GM12878 (cell line): Measurements from ENCODE around the gene NSMCE3. TPM values are rescaled to one million over a fixed set of nuclear protein-coding genes. Genes with fewer than 3 reads are reported as not detected.

ENCODE experiments used
- ATAC-seq: fragments of 200-7000 bp; cut with Tn5 transposase; 3 replicates; pipeline ENCODE4 v1.9.1; 2020; ENCODE audit warnings: mild to moderate bottlenecking, moderate library complexity
- BruUV-seq: library from RNA; stranded (reverse); fragments of 400-500 nt; replicated peaks from 2 replicates; lab custom pipeline; 2021; lab: Mats Ljungman, UMichigan
- CTCF ChIA-PET: fragments of 300-600 bp; sonication (Branson Sonifier 250); formaldehyde crosslinking; extraction: SDS; loops from one replicate; lab custom pipeline; 2021; ENCODE audit warnings: inconsistent platforms; lab: Yijun Ruan, JAX
- POLR2A ChIA-PET: fragments of 350-600 bp; formaldehyde crosslinking; extraction: SDS; loops from one replicate; lab custom pipeline; 2021; ENCODE audit warnings: inconsistent platforms; lab: Charles Lee
- RAD21 ChIA-PET: fragments of 300-600 bp; sonication (Branson Sonifier 250); formaldehyde crosslinking; loops from one replicate; lab custom pipeline; 2023; ENCODE audit warnings: antibody characterized with exemption; ENCODE audit not compliant: unreplicated experiment; lab: Charles Lee
- SMC1A ChIA-PET: fragments of 300-600 bp; sonication (Branson Sonifier 250); formaldehyde crosslinking; loops from one replicate; lab custom pipeline; 2023; ENCODE audit not compliant: unreplicated experiment, uncharacterized antibody; lab: Charles Lee
- DNase-seq: peaks from one replicate; pipeline ENCODE4 v3.0.0-alpha.2; 2011; ENCODE audit warnings: low read depth, low spot score
- FAIRE-seq: peaks from 3 replicates; lab custom pipeline; 2011; peaks lifted over from hg19 to GRCh38; lab: Jason Lieb, UNC
- H2AFZ ChIP-seq: 2 replicates; pipeline ENCODE4 v1.6.0; 2011; ENCODE audit warnings: low read depth, low read length, control low read depth; ENCODE audit not compliant: control insufficient read depth
- H3K27ac ChIP-seq: 2 replicates; pipeline ENCODE4 v1.5.1; 2011; ENCODE audit warnings: control low read depth; ENCODE audit not compliant: control insufficient read depth, insufficient read depth
- H3K27me3 ChIP-seq, 2 experiments: replicated peaks in 1 of 2; 2 replicates each; pipeline versions ENCODE4 v1.6.0 to v1.6.1; 2011; ENCODE audit warnings: low read length in 1 of 2; ENCODE audit not compliant: control insufficient read depth in 2 of 2, insufficient read depth in 2 of 2
- H3K36me3 ChIP-seq, 2 experiments: 2 replicates each; pipeline ENCODE4 v1.5.1; 2011; ENCODE audit warnings: low read length in 1 of 2; ENCODE audit not compliant: control insufficient read depth in 2 of 2, insufficient read depth in 2 of 2
- H3K4me1 ChIP-seq: 2 replicates; pipeline ENCODE4 v1.6.1; 2011; ENCODE audit warnings: mild to moderate bottlenecking, low read length, moderate library complexity, mixed read lengths; ENCODE audit not compliant: control insufficient read depth, insufficient read depth
- H3K4me2 ChIP-seq: 2 replicates; pipeline ENCODE4 v1.6.0; 2011; ENCODE audit warnings: control low read depth; ENCODE audit not compliant: control insufficient read depth, insufficient read depth
- H3K4me3 ChIP-seq: fragments of 200-600 bp; sonication (generic); 2 replicates; pipeline ENCODE4 v1.5.1; 2016
- H3K79me2 ChIP-seq: 2 replicates; pipeline ENCODE4 v1.6.0; 2011; ENCODE audit warnings: low read length; ENCODE audit not compliant: control insufficient read depth, insufficient read depth
- H3K9ac ChIP-seq: 2 replicates; pipeline ENCODE4 v1.8.0; 2011; ENCODE audit warnings: low read length, control low read depth, mixed read lengths; ENCODE audit not compliant: control insufficient read depth, insufficient read depth
- H3K9me3 ChIP-seq: replicated peaks from 3 replicates; pipeline ENCODE4 v1.5.1; 2011; ENCODE audit warnings: mild to moderate bottlenecking, low read length; ENCODE audit not compliant: control insufficient read depth, insufficient read depth
- H4K20me1 ChIP-seq: 2 replicates; pipeline ENCODE4 v1.6.0; 2011; ENCODE audit not compliant: control insufficient read depth, insufficient read depth
- CBX3 ChIP-seq: fragments of 200-600 bp; sonication (generic); IDR thresholded peaks from 2 replicates; pipeline ENCODE4 v1.6.1; 2016; ENCODE audit warnings: low read depth, borderline replicate concordance
- FOS ChIP-seq: IDR thresholded peaks from 3 replicates; pipeline ENCODE4 v1.6.1; 2011; ENCODE audit warnings: borderline replicate concordance; ENCODE audit not compliant: insufficient read length; ENCODE audit errors: extremely low read depth
- HDGF ChIP-seq: fragments of 450-650 bp; IDR thresholded peaks from 2 replicates; pipeline ENCODE4 v1.6.1; 2016; ENCODE audit warnings: antibody characterized with exemption
- JUND ChIP-seq: IDR thresholded peaks from 2 replicates; pipeline ENCODE4 v1.6.1; 2012; ENCODE audit warnings: low read depth, mild to moderate bottlenecking, low read length, improper control_type of control experiment, moderate library complexity
- KLF5 ChIP-seq: fragments of 450-650 bp; IDR thresholded peaks from 2 replicates; pipeline ENCODE4 v1.6.1; 2014; ENCODE audit warnings: mild to moderate bottlenecking; ENCODE audit not compliant: partially characterized antibody
- LARP7 ChIP-seq: fragments of 450-650 bp; IDR thresholded peaks from 2 replicates; pipeline ENCODE4 v1.6.1; 2017; ENCODE audit warnings: mild to moderate bottlenecking
- MEF2B ChIP-seq: fragments of 450-650 bp; IDR thresholded peaks from 2 replicates; pipeline ENCODE4 v1.6.1; 2018; ENCODE audit warnings: mild to moderate bottlenecking, moderate library complexity; ENCODE audit not compliant: partially characterized antibody, poor library complexity, severe bottlenecking
- MYB ChIP-seq: fragments of 150-350 bp; IDR thresholded peaks from 2 replicates; pipeline ENCODE4 v1.6.1; 2014; ENCODE audit warnings: mild to moderate bottlenecking, low read depth, low read length, borderline replicate concordance
- MYC ChIP-seq: IDR thresholded peaks from 2 replicates; pipeline ENCODE4 v1.6.1; 2011; ENCODE audit warnings: mild to moderate bottlenecking, low read length, moderate library complexity, inconsistent platforms; ENCODE audit not compliant: insufficient read depth, insufficient replicate concordance, insufficient read length, severe bottlenecking
- NRF1 ChIP-seq: conservative IDR thresholded peaks from 2 replicates; pipeline ENCODE4 v1.6.1; 2011; ENCODE audit warnings: mild to moderate bottlenecking, low read depth, low read length, improper control_type of control experiment
- RCOR1 ChIP-seq: conservative IDR thresholded peaks from 2 replicates; pipeline ENCODE4 v1.6.1; 2012; ENCODE audit warnings: low read depth, low read length, improper control_type of control experiment
- RFX5 ChIP-seq: IDR thresholded peaks from 2 replicates; pipeline ENCODE4 v1.6.1; 2011; ENCODE audit warnings: low read depth, low read length, improper control_type of control experiment
- TARDBP ChIP-seq: IDR thresholded peaks from 2 replicates; pipeline ENCODE4 v1.6.1; 2016; ENCODE audit warnings: borderline replicate concordance
- TCF12 ChIP-seq: IDR thresholded peaks from 2 replicates; pipeline ENCODE4 v1.6.1; 2011; ENCODE audit warnings: low read depth, mild to moderate bottlenecking, low read length
- TCF3 ChIP-seq: IDR thresholded peaks from 2 replicates; pipeline ENCODE4 v1.6.1; 2012; ENCODE audit warnings: low read depth, mild to moderate bottlenecking, low read length, borderline replicate concordance; ENCODE audit not compliant: insufficient read depth
- YBX1 ChIP-seq: fragments of 450-650 bp; IDR thresholded peaks from 2 replicates; pipeline ENCODE4 v1.6.1; 2016; ENCODE audit warnings: antibody characterized with exemption
- ZNF622 ChIP-seq: fragments of 450-650 bp; IDR thresholded peaks from 2 replicates; pipeline ENCODE4 v1.6.1; 2017; ENCODE audit warnings: mild to moderate bottlenecking, inconsistent platforms
- WGBS: methylation state at CpG from one replicate; pipeline ENCODE4 v1.1.6; 2016; ENCODE audit warnings: low lambda C conversion rate; ENCODE audit not compliant: insufficient replicate concordance, insufficient coverage; ENCODE audit errors: missing lambda C conversion rate; 5-methylcytosine and 5-hydroxymethylcytosine counted together
- in situ Hi-C: fragments of 300-500 bp; cut with MboI; formaldehyde crosslinking; loops from 9 replicates; pipeline ENCODE4 v1.14.3; 2018; ENCODE audit warnings: mixed read lengths
- intact Hi-C: fragments of 100-400 bp; cut with micrococcal nuclease; formaldehyde crosslinking; loops from one replicate; pipeline ENCODE4 v1.14.2; 2022; ENCODE audit not compliant: unreplicated experiment
- polyA plus RNA-seq, 11 experiments: library from polyadenylated mRNA; depleted of rRNA in 4 of 11; unstranded in 6 of 11; stranded (reverse) in 5 of 11; fragments of >200 nt; fragmentation: Nextera tagmentation in 4 of 11; fragmentation: Illumina TruSeq in 1 of 11; extraction: Ambion mirVana in 4 of 11; extraction: Trizol in 1 of 11; gene quantifications; 1 replicate in 1 of 11; 2 replicates in 10 of 11; pipeline versions ENCODE4 v1.2.1 to v1.2.3, GENCODE V29; 2011 to 2016; ENCODE audit warnings: inconsistent platforms in 2 of 11, missing spikeins in 2 of 11, low read depth in 1 of 11
- total RNA-seq, 4 experiments: library from RNA; depleted of rRNA in 3 of 4; stranded (reverse); fragments of >200 nt in 3 of 4; fragmentation: Illumina TruSeq in 1 of 4; extraction: Trizol in 1 of 4; gene quantifications; 2 replicates each; pipeline versions ENCODE4 v1.2.1 to v1.2.3, GENCODE V29; 2013 to 2021
- TF ChIP-seq, protein P1 (sequence below): fragments of 450-650 bp; IDR thresholded peaks from 2 replicates; pipeline ENCODE4 v1.6.1; 2017; ENCODE audit warnings: mild to moderate bottlenecking, moderate library complexity
- TF ChIP-seq, protein P2 (sequence below): fragments of 150-350 bp; IDR thresholded peaks from 2 replicates; pipeline ENCODE4 v1.6.1; 2016; ENCODE audit warnings: low read depth, low read length

NSMCE3 gene
- total and polyA plus RNA-seq, 10 of the 15 experiments (the other 5 are each of a cell fraction or from before 2014, with no cell fraction given): 3.7 to 30.0 (median 19.2) TPM

DNA sequence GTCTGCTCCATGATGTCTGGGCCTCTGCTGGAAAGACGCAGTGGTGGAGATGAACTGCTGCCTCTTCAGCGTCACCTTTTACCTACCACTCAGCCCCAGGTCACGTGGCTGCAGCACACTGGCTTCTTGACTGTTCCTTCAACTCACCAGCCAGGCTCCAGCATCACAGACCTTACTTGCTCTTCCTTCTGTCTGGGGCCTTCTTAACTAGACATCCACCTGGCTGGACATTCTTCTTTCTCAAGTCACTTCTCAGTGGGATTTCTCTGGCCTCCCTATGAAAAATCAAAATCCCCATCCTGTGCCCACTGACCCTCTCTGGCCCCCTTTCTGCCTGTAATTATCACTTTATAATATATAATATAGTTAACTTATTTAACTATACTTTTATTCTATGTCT, 29.7 kb upstream of the NSMCE3 start:
- Histone ChIP-seq H3K4me2 (no peak overlapping the region), H3K4me3 (no peak overlapping the region), H3K27me3 (no peaks in the 10 kb centered on the region), H3K36me3 (no peaks in the 10 kb centered on the region), H2AFZ (no peak overlapping the region), H3K9ac (no peak overlapping the region), H3K9me3 (no peaks in the 10 kb centered on the region), H4K20me1 (no peaks in the 10 kb centered on the region), H3K4me1 (0 out of 2 replicates have a peak, but pooled peaks cover under 1% of the 10 kb centered on the region), H3K79me2 (no peaks in the 10 kb centered on the region), H3K27ac (no peak overlapping the region)
- intact Hi-C loops: loop anchor here (10.0 kb wide), 1 partner anchor 65 kb away; no protein-coding TSS in a partner anchor
- WGBS: 7% methylated on average over 3 of the region's 3 CpGs
- TF ChIP-seq TCF12 (no peak), MYC (no peak), HDGF (no peak), TCF3 (no peak), ZNF622 (no peak), JUND (no peak), RFX5 (no peak), NRF1 (no peak), LARP7 (no peak), CBX3 (no peak), FOS (no peak), YBX1 (no peak), MYB (no peak), RCOR1 (no peak), MEF2B (no peak), KLF5 (no peak), TARDBP (no peak)
- TF ChIP-seq, protein P1, sequence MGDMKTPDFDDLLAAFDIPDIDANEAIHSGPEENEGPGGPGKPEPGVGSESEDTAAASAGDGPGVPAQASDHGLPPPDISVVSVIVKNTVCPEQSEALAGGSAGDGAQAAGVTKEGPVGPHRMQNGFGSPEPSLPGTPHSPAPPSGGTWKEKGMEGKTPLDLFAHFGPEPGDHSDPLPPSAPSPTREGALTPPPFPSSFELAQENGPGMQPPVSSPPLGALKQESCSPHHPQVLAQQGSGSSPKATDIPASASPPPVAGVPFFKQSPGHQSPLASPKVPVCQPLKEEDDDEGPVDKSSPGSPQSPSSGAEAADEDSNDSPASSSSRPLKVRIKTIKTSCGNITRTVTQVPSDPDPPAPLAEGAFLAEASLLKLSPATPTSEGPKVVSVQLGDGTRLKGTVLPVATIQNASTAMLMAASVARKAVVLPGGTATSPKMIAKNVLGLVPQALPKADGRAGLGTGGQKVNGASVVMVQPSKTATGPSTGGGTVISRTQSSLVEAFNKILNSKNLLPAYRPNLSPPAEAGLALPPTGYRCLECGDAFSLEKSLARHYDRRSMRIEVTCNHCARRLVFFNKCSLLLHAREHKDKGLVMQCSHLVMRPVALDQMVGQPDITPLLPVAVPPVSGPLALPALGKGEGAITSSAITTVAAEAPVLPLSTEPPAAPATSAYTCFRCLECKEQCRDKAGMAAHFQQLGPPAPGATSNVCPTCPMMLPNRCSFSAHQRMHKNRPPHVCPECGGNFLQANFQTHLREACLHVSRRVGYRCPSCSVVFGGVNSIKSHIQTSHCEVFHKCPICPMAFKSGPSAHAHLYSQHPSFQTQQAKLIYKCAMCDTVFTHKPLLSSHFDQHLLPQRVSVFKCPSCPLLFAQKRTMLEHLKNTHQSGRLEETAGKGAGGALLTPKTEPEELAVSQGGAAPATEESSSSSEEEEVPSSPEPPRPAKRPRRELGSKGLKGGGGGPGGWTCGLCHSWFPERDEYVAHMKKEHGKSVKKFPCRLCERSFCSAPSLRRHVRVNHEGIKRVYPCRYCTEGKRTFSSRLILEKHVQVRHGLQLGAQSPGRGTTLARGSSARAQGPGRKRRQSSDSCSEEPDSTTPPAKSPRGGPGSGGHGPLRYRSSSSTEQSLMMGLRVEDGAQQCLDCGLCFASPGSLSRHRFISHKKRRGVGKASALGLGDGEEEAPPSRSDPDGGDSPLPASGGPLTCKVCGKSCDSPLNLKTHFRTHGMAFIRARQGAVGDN: no peak
- TF ChIP-seq, protein P2, sequence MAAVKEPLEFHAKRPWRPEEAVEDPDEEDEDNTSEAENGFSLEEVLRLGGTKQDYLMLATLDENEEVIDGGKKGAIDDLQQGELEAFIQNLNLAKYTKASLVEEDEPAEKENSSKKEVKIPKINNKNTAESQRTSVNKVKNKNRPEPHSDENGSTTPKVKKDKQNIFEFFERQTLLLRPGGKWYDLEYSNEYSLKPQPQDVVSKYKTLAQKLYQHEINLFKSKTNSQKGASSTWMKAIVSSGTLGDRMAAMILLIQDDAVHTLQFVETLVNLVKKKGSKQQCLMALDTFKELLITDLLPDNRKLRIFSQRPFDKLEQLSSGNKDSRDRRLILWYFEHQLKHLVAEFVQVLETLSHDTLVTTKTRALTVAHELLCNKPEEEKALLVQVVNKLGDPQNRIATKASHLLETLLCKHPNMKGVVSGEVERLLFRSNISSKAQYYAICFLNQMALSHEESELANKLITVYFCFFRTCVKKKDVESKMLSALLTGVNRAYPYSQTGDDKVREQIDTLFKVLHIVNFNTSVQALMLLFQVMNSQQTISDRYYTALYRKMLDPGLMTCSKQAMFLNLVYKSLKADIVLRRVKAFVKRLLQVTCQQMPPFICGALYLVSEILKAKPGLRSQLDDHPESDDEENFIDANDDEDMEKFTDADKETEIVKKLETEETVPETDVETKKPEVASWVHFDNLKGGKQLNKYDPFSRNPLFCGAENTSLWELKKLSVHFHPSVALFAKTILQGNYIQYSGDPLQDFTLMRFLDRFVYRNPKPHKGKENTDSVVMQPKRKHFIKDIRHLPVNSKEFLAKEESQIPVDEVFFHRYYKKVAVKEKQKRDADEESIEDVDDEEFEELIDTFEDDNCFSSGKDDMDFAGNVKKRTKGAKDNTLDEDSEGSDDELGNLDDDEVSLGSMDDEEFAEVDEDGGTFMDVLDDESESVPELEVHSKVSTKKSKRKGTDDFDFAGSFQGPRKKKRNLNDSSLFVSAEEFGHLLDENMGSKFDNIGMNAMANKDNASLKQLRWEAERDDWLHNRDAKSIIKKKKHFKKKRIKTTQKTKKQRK: no peak
- in situ Hi-C loops: no loop called here
- CTCF ChIA-PET: interaction anchor here (0.6 kb wide), 1 partner anchor 197 kb away, joined by 3 read pairs; no protein-coding TSS in a partner anchor
- POLR2A ChIA-PET: no interaction called here
- FAIRE-seq: no peak
- no TSS peak for BruUV-seq
- DNase-seq: no peak
- RAD21 ChIA-PET: no interaction called here
- SMC1A ChIA-PET: no interaction called here
- no peak for ATAC-seq
